ENCODE measurements around the gene CLK3.

Gene CLK3

DNA sequence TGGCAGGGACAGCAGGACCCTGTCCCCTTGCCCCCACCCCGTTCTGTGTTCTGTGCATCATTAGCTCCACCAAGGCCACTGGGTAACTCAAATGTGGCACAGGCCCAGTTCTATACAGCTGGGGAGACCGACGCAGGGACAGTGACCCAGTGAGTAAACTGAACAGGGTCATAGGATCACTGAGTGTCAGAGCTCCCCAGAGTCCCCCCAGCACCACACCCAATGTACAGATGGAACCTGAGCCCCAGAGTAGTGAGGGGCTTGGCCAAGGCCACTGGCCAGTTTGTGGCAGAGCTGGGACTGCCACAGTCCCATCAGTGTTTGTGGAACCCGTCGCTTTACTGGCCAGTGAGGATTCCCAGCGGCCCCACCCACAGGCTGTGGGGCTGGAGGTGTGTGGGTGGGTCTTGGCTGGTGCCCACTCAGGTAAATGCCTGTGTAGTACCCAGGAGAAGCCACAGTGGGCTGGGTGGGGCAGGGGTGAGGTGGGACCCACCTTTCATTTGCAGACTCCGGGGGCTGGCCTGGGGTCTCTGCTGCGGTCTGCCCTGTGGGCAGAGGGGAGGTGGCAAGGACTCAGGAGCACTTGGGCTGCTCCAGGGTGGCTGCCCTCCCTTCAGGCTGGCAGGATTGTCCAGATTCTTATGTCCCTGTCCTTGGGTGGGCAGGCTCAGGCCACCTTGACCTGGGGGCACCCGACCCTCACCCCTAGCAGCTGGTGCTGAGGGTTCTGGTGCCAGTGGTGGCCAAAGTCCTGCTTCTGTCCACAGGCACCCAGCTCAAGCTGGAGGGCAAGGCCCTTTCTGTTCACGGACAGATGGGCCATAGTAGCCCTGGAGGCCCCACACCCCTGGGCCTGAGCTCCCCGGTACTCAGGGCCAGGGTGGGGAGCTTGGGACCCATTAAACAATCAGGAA, 11.6 kb upstream of the CLK3 start:
- DNase-seq = no peak

DNA sequence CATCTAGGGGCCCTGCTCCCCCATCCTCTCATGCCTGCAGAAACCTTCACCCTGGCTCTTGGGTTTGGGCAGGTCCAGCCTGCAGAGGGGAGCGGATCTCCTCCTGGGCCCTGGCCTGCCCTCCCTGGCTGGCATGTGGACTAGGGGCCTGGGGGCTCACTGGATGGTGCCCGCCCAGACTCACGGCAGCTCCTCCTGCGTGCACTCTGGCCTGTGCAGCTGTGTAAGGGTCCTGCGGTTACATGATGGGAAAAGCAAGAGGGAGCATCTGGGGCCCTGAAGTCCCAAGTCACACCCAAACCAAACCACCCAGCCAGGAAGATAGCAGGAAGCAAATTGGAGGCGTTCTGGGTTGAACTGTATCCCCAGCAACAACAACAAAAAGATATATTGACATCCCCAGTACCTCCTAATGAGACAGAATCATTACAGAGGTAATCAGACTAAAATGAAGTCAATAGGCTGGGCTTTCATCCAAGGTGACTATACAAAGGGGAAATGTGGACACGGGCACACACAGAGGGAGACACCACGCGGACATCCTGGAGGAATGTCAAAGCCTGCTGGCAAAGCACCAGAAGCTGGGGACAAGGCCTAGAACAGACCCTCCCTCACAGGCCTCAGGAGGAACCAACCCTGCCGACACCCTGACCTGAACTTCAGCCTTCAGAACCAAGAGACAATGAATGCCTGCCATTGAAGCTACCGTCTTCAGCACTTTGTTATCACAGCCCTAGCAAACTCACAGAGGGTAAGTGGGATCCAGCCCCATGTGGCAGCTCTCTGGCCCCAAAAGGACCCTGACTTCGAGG, 10.4 kb upstream of the CLK3 start:
- DNase-seq = no peak

DNA sequence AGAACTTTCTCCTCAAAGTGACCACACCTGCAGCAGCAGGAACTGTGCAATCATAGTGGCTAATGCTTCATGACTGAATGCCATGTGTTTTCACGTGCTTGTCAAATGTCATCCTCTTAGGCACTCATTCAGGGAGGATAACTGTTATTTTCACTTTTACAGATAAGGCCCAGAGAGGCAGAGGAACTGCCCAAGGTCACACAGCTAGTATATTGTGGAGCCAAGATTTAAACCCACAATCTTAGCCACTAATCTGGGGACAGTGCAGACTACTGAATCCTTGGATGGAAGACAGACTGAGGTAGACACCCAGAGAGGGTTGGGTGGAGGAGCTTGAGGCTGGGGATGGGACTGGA, 9.9 kb upstream of the CLK3 start:
- DNase-seq = no peak

DNA sequence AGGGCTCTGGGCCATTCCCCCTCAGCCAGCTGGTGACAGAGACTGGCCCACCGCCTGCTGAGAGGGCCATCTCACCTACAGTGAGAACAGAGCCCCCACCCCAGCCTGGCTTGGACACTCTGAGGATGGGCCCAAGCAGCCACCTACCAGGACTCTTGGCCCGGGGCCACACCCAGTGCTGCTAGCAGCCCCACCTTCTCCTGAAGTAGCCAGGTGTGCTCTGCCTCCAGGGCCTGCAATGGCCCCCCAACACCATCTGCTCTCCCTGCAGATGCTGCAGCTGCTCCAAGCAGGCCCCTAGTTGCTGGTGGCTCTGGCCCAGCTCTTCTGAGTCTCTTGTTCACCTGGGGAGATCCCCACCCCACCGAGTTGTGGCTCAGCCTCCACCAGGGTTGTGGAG, 6.8 kb upstream of the CLK3 start:
- no peak for DNase-seq

DNA sequence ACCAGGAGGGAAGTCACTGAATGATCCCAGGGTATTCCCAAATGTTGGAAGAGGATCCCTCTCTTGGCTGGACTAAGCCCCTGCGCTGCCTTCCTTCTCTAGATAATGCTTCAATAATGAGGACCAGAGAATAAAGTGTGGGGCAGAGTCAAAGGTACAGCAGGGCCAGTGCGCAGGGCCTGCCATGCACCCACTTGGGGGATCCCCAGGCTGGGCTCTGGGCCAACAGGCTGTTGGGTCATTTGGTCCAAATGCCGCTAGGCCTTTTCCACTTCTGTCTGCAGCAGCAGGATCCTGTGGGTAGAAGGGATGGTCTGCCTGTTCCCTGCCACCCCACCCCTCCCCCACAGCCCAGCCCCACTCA, 5.7 kb upstream of the CLK3 start:
- DNase-seq = no peak

DNA sequence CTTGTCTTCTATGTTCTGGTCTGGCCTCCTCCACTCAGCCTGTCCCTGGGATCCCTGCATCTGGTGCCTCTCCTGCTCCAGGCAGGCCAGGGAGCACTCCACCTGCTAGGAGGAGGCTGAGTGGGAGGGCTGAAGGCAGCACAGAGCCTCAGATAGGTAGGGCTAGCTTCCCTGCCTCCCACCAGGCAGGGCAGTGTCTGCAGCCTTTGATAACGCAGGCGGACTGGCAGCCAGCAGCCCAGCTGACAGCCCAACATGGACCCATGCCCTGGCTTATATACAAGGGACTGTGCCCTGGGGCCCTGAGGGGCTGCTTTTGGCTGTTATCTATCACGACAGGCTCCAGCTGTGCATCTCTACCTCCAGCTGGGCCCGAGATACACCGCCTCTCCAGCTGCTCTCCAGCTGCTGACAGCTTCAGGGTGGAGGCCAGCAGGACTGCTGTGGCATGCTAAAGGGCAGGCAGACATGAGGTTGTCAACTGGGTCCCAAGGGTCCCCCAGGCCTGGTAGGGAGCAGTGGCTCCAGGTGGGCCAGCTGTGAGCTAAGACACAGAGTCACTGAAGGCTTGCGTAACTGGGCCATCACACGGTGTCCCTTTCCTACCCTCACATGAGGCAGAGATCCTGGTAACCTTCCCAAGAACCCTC, 5.2 kb upstream of the CLK3 start:
- DNase-seq = no peak

DNA sequence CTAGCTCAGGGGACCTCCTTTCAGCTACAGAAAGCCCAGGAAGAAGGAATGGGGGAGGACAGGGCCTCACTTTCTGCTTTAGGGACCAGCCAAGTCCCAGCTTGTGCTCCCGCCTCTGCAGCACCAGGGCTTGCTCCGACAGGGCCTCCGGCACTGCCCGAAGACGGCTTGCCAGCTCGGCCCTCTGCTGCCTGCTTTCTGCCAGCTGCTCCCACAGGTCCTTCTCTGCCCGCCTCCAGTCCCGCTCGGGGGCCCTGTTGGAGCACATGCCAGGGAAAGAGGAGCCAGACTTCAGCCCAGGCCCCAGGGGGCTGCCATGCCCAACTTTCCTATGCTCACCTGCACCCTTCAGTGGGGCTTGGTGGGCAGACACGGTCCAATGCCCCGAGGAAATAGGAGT, 4.3 kb upstream of the CLK3 start:
- no peak for DNase-seq

DNA sequence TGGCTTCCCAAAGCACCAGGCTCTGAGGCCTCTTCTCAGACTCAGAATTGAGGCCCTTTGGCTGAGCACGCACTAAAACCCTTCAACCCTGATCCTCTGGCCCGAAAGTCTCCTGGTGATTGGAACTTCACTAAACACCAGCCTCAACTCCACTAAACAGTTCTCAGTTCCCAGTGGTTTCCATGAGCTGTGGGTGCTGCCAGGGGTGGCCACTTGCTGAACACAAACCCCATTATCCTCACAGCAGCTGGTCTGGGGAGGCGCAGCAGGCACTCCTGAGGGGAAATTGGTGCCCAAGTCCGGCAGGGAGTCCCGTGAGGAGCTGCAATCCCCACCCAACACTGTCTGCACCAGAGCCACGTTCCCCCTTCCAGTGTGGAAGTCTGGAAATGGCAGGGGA, 3.8 kb upstream of the CLK3 start:
- no peak for DNase-seq

DNA sequence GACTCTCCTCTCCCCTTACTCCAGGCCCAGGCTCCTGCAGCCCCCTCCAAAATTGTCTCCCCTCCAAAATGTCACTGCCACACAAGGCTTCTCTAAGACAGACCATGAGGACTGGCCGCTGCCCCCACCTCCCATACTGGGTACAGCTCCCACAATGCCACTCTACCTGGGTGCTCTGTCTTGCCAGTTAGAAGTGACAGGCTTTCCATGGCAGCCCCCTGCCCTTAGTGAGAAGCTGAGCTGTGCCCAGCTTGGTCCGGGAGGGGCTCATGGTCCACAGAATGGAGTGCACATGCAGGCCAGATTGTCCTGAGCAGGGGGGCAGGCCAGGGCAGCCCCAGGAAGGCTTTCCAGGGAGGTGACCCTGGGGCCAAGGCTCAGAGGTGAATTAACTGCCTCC, 3.0 kb upstream of the CLK3 start:
- no peak for DNase-seq

DNA sequence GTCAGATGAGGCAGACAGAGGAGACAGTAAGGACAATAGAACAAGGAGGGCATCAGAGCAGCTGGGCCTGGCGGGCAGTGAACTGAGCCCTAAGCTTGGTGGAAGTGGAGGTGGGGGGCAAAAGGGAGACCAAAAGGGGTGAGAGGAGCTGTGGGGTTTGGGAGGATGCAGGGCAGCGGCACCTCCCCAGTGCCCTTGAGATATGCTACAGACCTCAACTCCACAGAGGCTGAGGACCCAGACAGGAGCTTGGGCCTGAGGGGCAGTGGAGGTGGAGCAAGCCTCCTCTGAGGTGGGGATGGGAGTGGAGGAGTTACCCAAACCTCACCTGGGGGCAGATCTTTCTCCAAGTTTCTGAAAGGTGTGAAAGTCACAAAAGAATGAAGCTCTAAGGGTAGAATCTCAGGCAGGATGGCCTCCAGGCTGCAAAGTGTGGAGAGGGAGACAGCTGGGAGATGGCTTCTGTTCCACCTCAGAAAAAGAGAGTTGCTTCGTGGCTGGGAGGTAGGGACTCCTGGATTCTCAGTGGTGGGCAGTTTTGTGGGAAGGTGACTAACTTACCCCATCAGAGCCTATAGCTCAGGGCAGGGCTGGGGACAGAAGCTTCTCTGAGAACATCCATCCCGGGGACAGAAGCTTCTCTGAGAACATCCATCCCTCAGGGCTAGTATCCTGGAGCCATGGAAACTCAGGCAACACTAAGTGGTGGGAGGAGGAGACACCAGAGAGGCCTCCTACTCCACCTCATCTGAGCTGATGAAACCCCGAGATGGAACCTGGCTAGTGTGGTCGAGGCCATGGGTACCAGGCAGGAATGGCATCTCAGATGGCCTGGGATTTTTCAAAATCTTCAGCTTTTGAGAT, 2.3 kb upstream of the CLK3 start:
- no peak for DNase-seq

DNA sequence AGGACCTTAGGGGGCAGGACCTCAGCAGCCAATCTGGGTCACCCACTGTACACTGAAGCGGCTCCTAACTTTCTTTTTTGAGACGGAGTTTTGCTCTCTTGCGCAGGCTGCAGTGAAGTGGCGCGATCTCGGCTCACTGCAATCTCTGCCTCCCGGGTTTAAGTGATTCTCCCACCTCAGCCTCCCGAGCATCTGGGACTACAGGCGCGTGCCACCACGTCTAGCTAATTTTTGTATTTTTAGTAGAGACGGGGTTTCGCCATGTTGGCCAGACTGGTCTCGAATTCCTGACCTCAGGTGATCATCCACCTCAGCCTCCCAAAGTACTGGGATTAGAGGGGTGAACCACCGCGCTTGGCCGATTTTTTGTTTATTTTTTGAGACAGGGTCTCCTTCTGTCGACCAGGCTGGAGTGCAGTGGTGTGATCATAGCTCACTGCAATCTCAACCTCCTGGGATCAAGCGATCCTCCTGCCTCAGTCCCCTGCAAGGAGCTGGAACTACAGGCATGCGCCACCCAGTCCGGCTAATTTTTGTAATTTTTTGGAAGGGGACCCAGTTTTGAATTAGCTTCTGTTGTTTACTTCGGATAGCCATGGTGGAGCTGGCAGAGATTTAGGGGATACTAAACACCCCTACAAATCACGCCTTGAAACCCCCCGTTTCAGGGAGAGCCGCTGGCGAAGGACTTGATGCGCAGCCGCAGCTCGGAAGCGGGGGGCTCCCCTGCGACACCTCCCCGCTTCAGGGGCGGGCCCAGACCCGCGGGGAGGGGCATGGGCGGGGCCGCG, 1.5 kb upstream of the CLK3 start:
- DNase-seq = no peak

DNA sequence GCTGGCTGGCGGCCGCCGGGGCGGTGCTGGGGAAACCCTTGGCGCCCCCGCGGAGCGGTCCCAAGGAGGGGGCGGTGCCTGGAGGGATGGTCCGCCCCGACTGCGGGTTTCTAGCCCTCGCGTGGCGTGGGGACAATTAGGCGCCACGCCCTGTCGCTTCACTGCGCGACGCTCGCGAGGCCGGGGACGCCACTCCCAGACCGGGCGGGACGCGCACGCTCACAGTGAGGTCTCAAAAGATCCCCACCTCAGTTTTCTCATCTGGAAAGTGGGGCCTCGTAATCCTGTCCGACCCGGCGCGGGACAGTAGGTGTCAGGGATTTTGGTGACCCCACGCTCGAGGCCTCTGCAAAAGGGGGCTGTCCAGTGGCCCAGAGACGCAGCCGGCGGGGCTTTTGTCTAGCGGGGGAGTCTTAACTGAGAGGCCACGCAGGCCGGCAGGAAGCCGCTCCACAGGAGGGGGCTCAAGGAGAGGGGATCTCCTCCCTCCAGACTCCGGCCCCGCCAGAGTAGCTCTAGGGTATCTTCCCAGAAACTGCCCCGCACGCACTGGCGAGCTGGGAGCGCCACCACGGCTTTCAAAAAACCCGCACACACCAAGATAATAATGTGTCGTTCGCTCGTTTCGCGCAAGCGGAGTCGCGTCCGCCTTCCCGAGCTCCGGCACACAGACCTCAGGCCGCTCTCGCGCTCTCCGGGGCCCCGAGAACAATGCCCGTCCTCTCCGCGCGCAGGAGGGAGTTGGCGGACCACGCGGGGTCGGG, 710 bp upstream of the CLK3 start:
- peak; percentile 78 to 81 for DNase-seq

DNA sequence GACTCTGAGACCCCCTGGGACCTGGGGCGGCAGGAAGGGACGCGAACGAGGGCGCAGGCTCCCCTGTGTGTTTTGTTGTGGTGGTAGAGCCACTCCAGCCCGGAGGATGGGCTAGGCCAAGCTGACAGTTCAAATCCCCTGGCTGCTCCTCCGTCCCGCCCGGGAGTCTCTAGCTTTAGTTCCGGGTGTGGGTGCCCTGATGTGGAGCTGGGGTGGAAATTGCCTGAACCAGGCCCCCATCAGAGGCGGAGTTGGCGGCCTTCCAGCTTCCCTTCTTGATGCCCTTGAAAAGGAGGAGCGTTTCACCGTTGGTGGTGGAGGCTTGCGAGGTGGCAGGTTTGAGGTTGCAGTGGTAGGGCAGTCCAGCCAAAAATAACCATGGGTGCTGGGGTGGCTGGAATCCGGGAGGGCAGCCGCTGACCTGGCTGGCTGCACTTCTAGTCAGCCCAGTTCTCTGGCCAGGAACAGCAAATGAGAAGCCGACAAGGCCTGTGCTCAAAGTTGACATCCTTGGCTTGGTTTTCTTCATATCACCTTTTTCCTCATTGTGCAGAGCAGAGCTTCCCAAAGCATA, 817 bp downstream of the CLK3 start:
- peak; percentile 52 to 55 for DNase-seq

DNA sequence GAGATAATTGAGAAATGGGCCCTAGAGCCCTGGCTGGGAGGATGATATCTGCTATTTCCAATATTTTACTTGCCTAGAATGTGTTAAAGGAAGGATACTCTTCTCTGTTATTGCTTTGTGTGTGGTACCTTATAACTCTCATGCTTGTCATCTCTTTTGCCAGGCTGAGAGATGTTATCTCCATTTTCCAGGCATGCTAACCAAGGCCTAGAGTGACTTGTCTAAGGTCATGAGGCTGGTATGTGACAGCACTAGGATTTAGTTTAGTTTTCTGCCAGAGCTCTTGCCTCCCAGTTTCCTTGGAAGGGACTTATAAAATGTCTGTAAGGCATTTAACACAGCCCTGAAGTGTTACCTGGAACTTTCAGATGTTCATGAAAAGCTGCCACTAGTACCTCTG, 1.4 kb downstream of the CLK3 start:
- no peak for DNase-seq

DNA sequence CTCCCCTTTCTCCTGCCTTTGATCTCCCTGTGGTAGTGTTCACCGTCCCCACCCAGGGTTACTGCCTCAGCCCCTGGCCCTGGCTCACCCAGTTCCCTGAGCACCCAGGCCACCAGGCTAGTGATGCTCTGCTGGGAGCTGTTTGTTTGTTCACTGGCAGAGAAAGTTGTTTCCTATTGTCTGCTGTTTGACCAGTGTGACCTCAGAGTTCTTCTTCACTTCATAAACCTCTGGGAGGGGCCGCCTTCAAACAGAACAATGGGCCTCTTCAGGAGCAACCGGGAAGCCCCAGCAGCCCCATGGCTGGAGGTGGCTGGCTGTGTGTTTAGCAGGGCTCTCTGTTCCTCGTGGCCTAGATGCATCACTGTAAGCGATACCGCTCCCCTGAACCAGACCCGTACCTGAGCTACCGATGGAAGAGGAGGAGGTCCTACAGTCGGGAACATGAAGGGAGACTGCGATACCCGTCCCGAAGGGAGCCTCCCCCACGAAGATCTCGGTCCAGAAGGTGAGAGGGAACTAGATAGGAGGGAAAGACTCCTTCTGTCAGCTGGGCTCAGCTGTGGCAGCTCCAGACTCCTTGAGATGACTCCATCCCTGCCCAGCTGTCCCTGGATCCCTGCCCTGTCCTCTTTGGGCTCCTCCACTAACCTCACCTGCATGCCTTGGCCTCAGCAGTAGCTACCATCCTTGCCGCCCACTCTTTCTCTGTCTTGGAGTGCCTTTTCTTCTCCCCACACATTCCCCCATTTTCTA, 3.4 kb downstream of the CLK3 start:
- no peak for DNase-seq

DNA sequence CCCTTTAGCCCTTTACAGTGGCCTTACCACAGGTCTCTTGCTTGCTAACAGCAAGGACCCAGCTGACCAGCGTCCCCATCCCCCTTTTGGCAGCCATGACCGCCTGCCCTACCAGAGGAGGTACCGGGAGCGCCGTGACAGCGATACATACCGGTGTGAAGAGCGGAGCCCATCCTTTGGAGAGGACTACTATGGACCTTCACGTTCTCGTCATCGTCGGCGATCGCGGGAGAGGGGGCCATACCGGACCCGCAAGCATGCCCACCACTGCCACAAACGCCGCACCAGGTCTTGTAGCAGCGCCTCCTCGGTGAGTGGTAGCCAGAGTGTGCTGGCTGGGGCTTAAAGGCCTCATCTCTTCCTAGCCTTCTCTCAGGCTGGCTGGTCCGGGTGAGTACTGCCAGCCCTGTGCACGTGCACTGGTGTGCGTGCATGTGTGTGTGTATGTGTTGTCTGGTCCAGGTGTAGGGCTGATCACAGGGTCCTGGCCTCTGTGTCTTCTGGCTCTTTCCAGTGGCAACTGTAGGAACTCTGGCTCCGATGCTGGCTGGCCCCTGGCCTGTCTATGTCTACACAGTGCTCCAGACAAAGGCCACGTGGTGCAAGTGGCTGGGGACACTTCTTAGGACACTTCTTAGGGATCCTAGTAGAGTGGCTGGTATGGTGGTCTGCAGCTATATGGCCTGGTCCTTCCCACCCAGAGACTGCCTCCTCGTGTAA, 4.4 kb downstream of the CLK3 start:
- no peak for DNase-seq

DNA sequence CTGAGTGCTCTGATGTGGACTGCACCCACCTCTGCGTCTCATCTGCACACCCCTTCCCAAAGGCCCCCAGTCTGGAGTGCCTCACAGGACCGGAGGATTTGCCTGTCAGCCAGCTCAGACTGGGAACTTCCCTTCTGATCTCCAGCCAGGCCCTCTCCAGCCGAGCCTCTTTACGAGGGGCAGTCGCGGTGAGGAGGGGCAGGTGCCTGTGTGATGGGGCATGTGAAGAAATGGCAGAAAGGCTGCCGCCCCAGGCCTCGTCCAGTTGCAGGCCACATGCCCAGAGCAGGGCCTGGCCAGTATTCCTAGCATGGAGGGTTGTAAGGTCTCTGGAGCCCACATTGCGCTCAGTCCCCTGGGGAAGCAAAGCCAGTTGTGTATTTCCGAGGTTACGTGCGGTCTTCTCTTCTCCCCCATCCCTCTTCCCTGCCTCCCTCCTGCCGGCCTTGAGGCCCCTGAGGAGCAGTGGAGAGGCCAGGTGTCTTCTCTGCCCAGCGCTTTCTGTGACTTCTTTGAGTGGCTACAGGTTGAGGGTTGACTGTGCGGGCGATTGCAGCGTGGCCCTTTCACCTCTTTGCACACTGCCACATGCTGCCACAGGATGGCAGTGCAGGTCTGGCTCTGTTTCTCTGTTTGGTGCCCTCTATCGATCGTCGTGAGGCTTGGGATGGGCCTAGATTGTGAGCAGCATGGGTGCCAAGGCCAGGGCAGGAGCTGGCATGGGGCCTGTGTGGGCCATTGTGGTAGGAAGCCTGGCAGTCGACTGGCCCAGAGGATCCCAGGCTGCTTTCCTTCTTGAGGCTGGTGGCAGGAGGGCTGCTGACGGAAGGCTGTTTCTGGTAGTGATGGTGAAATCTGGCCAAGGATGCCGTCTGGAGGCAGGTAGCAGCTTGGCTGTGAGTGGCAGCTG, 5.3 kb downstream of the CLK3 start:
- DNase-seq = peak; percentile 66 to 72

DNA sequence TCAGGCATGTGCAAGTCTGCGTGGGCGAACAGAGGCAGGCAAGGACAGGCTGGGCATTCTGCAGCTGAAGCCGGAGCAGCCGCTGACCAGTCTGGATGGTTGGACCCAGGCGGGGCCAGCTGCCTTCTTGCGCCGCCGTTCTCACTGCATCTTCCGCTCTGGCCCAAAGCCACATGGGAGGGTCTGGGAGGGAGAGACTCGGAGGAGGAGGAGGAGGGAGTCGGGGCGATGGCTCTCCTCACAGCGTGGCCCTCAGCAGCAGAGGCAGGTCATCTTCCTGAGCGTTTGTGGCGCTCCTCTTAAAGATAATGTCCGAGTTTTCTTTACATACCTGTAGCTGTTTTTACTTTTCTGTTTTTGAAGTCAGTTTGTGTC, 5.9 kb downstream of the CLK3 start:
- no peak for DNase-seq

Measured in stimulated activated CD4-positive, alpha-beta T cell treated with anti-CD3 and anti-CD28 coated beads, Interleukin-2, amount 100 ng/mL, for 48 hours (primary cell).